NOMO-1 (cell line): ENCODE measurements around the gene NPNT.

ENCODE experiments used
- DNase-seq, 2 experiments: peaks; one replicate each; lab custom pipeline; 2025; ENCODE audit not compliant: unreplicated experiment in 2 of 2; lab: John Stamatoyannopoulos, UW

NPNT gene

GRCh38 chr4:105911426-105911825 lies 16.2 kb downstream of the NPNT start:
- DNase-seq = no peak

- no peak for DNase-seq
Observed at GRCh38 chr4:105912633-105913032, 17.4 kb downstream of the NPNT start.

GRCh38 chr4:105917171-105917685 lies 22.0 kb downstream of the NPNT start:
- no peak for DNase-seq

- DNase-seq = no peak
Observed at GRCh38 chr4:105921301-105921700, 26.0 kb downstream of the NPNT start.

- DNase-seq = no peak
Observed at GRCh38 chr4:105923497-105924238, 28.4 kb downstream of the NPNT start.

- DNase-seq = no peak
Observed at GRCh38 chr4:105924341-105924740, 29.1 kb downstream of the NPNT start.

- DNase-seq = no peak
Observed at GRCh38 chr4:105930698-105931097, 35.4 kb downstream of the NPNT start.

- no peak for DNase-seq
Observed at GRCh38 chr4:105933083-105933482, 37.8 kb downstream of the NPNT start.

GRCh38 chr4:105934386-105934785 lies 39.1 kb downstream of the NPNT start:
- DNase-seq = no peak

GRCh38 chr4:105936901-105937300 lies 41.6 kb downstream of the NPNT start:
- no peak for DNase-seq

GRCh38 chr4:105937759-105938158 lies 42.5 kb downstream of the NPNT start:
- DNase-seq = no peak

GRCh38 chr4:105943234-105943633 lies 48.0 kb downstream of the NPNT start:
- no peak for DNase-seq

GRCh38 chr4:105944540-105944939 lies 49.3 kb downstream of the NPNT start:
- no peak for DNase-seq

GRCh38 chr4:105946771-105947170 lies 51.5 kb downstream of the NPNT start:
- no peak for DNase-seq

- DNase-seq = no peak
Observed at GRCh38 chr4:105950701-105951100, 55.4 kb downstream of the NPNT start.

- DNase-seq = no peak
Observed at GRCh38 chr4:105951198-105951597, 55.9 kb downstream of the NPNT start.

- no peak for DNase-seq
Observed at GRCh38 chr4:105952591-105952990, 57.3 kb downstream of the NPNT start.

- no peak for DNase-seq
Observed at GRCh38 chr4:105956569-105956968, 61.3 kb downstream of the NPNT start.

GRCh38 chr4:105957680-105958079 lies 62.4 kb downstream of the NPNT start:
- no peak for DNase-seq

GRCh38 chr4:105963461-105964400 lies 68.5 kb downstream of the NPNT start:
- no peak for DNase-seq

- DNase-seq = no peak
Observed at GRCh38 chr4:105965183-105965800, 70.0 kb downstream of the NPNT start.
